Peyer's patch (tissue), 4 donors: ENCODE results near the gene WIZ.

Source experiments
- POLR2A ChIP-seq, 2 donors: fragments of 450-650 bp; IDR thresholded peaks; one replicate each; pipeline ENCODE4 v1.5.1; 2017; ENCODE audit warnings: antibody characterized with exemption in 2 of 2, mild to moderate bottlenecking in 2 of 2, moderate library complexity in 2 of 2
- TF ChIP-seq, protein P1 (sequence below), 6 experiments: fragments of 450-650 bp in 4 of 6; fragments of 200-600 bp in 2 of 6; sonication (generic) in 1 of 6; IDR thresholded peaks; one replicate each; pipeline ENCODE4 v1.5.1; 2017 to 2019; ENCODE audit warnings: antibody characterized with exemption in 6 of 6, mild to moderate bottlenecking in 3 of 6, moderate library complexity in 1 of 6

GRCh38 chr19:15381864-15382263 lies 67.9 kb downstream of the WIZ start:
- TF ChIP-seq, protein P1, sequence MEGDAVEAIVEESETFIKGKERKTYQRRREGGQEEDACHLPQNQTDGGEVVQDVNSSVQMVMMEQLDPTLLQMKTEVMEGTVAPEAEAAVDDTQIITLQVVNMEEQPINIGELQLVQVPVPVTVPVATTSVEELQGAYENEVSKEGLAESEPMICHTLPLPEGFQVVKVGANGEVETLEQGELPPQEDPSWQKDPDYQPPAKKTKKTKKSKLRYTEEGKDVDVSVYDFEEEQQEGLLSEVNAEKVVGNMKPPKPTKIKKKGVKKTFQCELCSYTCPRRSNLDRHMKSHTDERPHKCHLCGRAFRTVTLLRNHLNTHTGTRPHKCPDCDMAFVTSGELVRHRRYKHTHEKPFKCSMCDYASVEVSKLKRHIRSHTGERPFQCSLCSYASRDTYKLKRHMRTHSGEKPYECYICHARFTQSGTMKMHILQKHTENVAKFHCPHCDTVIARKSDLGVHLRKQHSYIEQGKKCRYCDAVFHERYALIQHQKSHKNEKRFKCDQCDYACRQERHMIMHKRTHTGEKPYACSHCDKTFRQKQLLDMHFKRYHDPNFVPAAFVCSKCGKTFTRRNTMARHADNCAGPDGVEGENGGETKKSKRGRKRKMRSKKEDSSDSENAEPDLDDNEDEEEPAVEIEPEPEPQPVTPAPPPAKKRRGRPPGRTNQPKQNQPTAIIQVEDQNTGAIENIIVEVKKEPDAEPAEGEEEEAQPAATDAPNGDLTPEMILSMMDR (IDR thresholded peaks at IDR 0.05): no peak
- no peak for TF ChIP-seq POLR2A (IDR thresholded peaks at IDR 0.05)
